Stimulated activated CD8-positive, alpha-beta memory T cell treated with anti-CD3 and anti-CD28 coated beads, Interleukin-4, amount 100 ng/mL, for 4 hours (primary cell): Measurements from ENCODE around the gene COMTD1.
"Not testable (repeated sequence)": the region's sequence is repeated elsewhere in the genome, so short reads cannot be mapped to it uniquely, and the experiment has no call there.

Source experiments
- DNase-seq, 2 donors: peaks; one replicate each; pipeline ENCODE4 v3.0.0-alpha.2; 2020; ENCODE audit warnings: low read depth in 2 of 2, low spot score in 1 of 2

The COMTD1 gene

DNA sequence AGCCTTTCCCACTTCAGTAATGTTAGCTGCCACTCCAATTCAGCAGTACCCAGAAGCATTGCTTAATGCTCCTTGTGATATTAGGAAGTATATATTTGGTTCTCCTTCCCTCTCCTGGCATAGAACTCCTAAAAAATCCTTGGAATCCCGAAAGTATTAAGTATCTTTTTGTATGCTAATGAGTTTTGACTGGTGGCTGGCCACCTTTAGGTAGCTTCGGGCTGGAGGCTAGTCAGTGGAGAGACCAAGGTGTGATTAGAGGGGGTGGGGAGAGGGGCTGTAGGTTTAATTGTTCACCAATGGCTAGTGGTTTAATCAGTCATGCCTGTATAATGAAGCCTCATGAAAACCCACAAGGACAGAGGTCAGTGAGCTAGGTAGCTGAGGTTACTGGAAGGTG, 12.2 kb downstream of the COMTD1 start:
- DNase-seq: no peak

DNA sequence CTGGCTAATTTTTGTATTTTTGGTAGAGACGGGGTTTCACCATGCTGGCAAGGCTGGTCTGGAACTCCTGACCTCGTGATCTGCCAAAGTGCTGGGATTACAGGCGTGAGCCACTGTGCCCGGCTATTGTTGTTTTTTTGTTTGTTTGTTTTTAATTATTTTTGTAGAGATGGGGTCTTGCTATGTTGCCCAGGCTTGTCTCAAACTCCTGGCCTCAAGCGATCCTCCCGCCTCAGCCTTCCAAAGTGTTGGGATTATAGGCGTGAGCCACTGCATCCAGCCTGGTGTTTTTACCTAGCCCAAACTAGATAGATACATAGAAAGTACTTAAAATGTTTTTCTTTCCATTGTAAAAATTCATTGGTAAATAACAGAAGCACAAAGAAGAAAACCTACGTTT, 14.3 kb downstream of the COMTD1 start:
- DNase-seq: not testable (repeated sequence)

DNA sequence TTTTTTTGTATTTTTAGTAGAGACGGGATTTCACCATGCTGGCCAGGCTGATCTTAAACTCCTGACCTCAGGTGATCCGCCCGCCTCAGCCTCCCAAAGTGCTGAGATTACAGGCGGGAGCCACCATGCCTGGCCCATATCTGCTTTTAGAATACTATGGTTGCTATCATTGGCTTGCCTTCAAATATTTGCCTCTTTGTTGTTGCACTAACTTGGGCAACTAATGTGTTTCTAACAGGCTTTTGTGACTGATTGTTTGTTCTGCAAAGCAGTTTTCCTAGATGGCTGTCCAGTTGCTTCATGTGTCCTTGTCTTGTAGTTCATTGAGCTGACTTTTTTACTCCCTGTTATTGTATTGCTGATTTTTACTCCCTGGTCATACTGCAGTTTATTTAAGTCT, 15.5 kb downstream of the COMTD1 start:
- DNase-seq: no peak

DNA sequence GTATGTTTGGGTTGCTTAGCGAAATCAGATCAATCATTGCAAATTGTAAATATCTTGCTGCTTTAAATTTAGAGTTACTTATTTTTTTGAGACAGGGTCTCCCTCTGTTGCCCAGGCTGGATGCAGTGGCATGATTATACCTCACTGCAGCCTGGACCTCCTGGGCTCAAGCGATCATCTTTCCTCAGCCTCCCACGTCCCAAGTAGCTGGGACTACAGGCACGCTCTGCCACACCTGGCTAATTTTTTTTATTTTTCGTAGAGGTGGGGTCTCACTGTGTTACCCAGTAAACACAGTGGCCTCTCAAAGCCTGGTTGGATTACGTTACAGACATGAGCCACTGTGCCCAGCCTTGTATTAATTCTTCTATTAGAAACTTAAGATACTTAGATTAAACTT, 23.4 kb downstream of the COMTD1 start:
- no peak for DNase-seq

DNA sequence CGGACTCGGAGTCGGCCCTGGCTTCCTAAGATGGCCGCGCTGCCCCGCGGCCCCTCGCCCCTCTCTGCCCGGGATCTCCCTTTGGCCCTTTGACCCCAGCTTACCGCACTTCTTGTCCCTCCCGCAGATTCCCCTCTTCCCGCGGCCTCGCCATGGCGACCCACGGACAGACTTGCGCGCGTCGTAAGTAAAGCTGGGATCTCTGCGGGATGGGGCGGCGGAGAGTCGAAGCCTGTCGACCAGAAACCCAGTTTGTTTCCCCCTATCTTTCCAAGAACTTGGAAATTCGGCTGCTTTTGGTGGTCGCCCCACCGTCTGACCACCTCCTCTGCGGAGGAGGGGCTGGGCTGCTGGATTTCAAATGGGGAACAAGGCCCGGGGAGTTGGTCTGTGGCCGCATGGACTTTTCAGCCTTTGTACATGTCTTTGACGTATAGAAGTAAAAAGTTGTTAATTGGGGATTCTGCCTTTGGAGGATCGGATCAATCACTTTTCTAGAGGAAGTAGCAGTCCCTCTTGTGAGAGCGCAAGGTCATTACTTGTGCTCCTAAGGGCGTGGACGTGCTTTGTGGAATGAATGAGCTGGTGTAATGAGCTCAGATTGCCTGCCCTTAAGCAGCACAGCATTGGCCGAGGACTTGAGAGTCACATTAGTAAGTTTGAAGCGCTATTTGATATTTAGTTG, 24.6 kb downstream of the COMTD1 start:
- DNase-seq: no peak

DNA sequence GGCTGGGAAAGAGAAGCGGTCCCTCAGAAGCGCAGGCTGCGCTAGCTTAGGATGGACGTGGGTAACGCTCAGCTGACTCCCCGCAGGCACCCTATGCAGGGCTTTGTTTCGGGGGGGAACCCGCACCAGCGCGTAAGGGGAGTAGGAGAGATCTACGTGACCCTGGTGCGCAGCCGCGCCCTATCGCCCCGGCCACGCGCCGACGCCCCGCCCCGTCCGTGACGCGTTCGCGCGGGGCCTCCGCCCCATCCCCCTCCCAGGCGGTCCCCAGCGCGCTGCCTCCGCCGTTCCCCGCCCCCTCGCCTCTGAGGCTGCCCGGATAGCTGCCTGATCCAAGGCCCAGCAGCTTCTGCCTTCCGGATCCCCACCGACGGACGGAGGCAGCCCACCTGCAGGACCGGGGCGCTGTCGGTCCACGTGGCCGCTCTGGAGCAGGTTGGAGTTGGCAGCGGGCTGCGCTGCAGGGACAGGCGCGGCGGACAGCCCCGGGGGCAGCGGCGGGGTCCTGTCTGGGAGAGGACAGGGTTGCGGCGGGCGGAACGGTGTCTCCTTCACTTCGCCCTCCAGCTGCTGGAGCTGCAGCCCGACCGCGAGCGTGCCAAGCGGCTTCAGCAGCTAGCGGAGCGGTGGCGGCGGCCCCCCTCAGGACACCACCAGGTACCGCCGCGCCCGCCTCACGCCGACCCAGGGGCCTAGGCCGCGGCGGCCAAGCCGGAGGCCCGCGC, 25.3 kb downstream of the COMTD1 start, which contains the start of gene VDAC2:
Gene VDAC2, plus strand, starts transcription at position 515 of the 725 bp plus-strand sequence. CDS start 363 bp downstream, outside the sequence.
- peak; percentile 85 to 90 for DNase-seq

DNA sequence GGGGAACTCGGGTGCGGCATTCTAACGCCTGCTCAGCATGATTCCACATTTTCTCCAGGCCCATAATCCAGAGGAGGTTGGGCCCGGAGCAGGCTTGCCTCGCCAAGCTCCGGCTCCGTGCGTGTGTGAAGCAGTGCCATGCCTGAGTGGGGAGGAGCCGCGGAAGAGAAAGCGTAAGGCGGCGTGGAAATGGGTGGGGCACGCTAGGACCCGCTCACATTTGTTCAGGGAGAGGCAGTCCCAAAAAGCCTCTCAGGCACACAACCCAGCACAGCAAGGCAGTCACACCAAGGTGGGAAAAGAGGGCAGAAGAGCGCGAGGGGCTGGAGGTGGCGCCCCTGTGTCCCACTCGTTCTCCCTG, 25.9 kb downstream of the COMTD1 start:
- peak; percentile 51 to 60 for DNase-seq

DNA sequence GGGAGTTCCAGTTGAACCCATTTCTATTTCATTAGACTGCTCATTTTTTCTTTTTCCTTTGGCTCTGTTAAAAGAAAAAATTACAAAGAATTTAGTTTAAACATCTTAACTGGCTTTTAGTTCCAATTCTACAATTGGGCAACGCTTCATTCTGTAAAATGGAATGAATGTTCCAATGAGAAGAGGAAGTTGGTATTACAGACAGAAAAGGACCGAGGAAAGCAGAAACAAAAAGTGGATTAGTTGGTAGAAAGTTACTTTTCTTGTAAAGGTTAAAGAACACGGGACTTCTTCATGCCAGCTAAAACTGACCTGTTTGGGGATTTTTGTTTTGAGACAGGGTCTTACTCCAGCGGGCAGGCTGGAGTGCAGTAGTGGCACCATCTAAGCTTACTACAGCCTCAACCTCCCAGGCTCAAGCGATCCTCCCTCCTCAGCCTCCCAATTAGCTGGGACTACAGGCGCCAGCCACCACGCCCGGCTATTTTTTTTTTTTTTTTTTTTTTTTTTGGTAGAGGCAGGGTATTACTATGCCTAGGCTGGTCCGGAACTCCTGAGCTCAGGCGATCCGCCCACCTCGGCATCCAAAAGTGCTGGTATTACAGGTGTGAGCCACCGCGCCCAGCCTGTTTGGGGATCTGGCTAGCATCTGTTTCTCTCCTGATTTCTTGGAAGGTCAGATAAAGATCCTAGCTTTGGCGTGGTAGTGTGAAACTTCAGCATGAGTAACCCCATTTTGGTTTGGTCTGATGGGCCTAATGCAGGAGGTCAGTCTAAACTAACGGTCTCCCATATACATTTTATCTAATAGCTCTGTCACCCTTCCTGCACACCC, 26.5 kb downstream of the COMTD1 start:
- no peak for DNase-seq

DNA sequence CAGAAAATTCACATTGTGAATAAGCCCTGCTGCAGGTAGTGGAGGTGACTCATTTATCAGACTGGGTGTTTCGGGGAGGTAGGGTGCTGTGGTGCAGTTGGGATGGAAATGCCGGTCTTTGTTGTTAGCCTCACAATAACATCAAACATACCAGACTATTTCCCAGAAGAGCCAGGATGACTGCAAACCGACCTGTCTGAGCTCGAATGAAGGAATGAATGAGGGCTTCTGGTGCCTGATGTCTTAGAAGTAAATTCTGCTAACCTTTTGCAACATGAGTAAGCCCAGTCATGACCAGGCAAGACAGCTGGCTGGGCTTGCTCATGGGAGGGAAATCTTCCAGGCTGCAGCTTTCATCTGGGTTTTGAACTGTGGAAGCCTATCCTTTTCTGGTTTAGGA, 27.6 kb downstream of the COMTD1 start:
- no peak for DNase-seq

DNA sequence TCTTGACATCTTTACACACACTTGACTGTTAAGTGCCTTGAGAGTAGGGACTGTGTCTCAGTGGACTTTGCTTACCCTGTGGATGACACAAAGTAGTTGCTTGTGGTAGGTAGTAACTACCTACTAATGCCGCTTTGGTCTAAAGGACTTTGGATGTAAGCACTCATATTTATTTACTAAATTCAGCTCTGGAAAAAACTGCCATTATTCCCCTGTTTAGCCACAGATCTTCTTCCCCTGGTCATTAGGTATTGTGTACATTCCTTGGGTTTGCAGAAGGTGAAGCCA, 28.0 kb downstream of the COMTD1 start:
- DNase-seq: no peak

DNA sequence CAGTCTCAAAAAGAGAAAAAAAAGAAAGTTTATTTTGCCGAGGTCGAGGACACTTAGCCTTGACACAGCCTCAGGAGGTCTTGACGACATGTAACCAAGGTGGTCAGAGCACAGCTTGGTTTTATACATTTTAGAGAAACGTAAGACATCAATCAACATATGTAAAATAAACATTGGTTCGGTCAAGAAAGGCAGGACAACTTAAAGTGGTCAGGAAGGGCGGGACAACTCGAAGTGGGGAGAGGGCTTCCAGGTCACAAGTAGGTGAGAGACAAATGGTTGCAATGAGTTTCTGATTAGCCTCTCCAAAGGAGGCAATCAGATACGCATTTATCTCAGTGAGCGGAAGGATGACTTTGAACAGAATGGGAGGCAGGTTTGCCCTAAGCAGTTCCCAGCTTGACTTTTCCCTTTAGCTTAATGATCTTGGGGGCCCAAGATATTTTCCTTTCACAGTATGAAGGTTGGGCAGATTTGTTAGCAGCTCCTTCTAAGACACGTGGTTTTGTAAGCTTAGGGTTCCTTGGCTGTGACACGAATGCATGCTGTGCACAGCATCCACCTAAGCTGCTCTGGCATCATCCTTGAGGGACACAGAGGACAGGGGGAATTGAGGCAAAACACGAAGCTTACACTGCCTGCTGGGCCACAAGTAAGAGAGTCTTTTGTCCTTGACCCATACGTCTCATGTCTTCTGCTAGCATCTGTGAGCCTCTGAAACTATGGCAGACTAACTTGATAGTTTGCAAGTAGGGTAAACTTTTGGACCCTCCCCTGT, 28.5 kb downstream of the COMTD1 start:
- no peak for DNase-seq

DNA sequence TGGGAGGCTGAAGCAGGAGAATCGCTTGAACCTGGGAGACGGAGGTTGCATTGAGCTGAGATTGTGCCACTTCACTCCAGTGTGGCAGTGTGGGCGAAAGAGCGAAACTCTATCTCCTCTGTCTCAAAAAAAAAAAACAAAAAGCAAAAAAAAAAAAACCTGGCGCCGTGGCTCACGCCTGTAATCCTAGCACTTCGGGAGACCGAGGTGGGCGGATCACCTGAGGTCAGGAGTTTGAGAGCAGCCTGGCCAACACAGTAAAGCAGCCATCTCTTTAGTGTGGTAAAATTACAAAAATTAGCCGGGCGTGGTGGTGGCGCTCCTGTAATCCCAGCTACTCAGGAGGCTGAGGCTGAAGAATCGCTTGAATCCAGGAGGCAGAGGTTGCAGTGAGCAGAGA, 29.1 kb downstream of the COMTD1 start:
- DNase-seq: not testable (repeated sequence)

DNA sequence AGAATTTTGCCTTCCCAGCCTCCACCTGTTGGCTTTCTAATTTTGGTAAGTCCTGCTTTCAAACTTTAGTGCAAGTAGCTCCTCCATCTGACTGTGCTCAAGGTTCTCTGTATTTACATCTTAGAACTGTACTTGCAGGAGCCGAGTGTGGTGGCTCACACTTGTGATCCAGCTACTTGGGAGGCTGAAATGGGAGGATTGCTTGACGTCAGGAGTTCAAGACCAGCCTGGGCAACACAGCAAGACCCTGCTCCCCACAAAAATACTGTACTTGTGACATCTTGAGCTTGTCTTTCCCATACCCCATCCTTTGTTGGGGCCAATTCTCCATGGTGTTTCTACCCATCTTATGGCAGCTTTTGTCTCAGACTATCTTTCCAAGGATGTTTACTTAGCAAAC, 29.8 kb downstream of the COMTD1 start:
- no peak for DNase-seq

DNA sequence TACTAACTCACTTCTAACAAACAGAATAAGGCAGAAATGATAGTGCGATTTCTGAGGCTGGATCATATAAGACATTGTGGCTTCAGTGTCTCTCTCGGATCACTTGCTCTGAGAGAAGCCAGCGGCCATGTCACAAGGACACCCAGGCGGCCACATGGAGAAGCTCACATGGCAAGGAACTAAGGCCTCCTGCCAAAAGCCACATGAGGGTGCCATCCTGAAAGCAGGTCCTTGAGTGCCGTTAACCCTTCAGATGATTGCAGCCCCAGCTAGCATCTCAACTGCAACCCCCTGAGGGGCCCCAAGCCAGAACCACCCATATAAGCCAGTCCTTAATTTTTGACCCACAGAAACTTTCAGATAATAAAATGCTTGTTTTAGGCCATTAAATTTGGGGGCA, 32.0 kb downstream of the COMTD1 start:
- no peak for DNase-seq

DNA sequence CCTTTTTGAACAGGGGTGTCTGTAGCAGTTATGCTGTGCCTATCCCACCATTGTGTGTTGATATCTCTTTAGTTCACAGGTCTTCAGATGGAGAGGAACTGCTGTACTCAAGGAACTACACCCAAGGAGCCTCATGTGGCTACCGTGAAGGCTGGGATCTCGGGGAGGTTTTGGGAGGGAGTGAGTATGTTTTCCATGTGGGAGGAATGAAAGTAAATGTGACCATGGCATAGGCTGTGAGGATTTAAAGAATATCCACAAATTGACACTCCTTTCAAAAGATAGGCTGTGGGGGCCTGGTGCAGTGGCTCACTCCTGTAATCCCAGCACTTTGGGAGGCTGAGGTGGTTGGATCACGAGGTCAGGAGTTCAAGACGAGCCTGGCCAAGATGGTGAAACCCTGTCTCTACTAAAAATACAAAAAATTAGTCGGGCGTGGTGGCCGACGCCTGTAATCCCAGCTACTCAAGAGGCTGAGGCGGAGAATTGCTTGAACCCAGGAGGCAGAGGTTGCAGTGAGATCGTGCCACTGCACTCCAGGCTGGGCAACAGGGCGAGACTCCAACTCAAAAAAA, 32.6 kb downstream of the COMTD1 start:
- not testable (repeated sequence) for DNase-seq

DNA sequence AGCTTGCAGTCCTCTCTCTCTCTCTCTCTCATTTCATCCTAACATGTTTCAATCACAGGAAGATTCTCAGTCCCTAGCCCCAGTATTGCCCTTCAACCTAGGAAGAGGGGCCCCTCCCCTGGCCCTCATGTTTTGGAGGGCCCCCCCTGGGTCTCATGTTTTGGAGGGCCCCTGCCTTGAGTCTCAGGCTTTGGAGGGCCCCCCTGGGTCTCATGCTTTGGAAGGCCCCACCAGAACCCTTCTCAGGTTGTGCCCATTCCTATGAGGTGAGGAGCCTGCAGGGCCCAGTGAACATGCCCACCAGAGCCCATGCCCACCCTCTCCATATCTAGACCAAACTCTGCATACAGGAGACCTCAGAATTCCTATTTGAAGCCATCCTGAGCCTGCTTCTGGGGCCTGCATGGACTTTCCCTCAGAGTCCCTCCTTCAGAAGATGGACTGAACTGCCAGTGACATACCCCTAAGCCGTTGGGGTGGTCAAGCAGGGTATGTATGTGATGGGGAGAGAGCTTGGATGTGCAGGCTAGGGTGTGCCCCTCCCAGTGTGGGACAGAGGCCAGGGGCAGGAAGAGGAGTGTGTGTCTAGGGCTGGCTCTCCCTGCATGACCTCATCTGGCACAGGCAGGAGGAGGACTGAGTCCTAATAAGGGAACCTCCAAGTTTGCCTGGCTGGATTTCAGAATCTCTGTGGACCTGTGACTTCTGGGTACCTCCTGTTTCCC, 33.3 kb downstream of the COMTD1 start:
- DNase-seq: no peak

DNA sequence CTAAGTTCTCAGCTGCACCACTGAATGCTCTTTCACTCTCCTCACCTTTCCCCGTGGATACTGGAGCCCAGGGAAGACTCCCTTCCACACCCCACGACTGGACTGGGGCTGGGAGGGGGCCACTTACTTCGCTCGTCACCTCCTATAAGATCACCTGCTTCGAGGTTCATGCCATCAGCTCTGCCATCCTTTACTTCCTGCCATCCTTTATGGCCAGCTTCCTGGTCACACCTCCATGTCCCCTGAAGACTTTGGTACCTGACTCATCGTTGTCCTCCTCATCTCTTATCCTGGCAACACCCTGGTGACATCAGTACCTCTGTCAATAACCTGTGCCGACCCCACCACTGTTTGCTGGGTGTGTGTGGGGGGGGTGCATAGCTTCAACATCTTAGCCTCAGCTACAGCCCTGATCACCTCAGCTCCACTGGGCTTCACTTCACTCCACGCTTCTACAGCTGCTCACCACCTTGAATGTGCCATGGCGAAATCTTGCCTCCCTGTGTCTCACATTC, 33.9 kb downstream of the COMTD1 start:
- no peak for DNase-seq

DNA sequence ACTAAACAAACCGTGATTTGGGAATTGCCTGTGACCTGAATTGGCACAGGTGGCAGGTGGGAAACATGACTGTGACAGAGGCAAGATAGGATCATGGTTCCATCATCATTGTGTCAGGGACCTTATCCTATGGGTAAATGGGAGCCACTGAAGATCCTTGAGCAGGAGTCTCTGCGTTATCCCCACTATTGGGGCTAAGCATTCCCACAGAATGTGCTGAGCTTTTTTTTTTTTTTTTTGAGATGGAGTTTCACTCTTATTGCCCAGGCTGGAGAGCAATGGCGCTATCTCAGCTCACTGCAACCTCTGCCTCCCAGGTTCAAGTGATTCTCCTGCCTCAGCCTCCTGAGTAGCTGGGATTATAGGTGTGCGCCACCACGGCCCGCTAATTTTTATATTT, 35.8 kb downstream of the COMTD1 start:
- DNase-seq: not testable (repeated sequence)

DNA sequence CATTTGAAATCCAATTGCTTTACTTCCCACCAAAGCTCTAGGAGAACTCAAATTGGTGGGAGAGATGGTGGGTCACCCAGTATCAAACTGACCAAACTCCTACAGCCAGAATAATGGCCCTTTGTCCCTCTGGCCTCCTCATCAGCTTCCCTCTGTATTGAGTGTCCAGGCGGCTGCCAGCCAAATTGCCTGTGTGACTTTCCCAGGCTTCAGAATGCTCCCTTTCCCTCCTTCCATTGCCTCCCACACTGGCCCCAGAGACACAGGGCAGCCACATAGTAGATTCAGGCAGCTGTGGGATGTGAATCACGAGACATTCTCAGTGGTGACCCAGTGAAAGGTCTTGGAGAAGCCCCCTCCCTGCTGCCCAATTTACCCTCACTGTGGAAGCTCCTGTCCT, 37.9 kb downstream of the COMTD1 start:
- no peak for DNase-seq

DNA sequence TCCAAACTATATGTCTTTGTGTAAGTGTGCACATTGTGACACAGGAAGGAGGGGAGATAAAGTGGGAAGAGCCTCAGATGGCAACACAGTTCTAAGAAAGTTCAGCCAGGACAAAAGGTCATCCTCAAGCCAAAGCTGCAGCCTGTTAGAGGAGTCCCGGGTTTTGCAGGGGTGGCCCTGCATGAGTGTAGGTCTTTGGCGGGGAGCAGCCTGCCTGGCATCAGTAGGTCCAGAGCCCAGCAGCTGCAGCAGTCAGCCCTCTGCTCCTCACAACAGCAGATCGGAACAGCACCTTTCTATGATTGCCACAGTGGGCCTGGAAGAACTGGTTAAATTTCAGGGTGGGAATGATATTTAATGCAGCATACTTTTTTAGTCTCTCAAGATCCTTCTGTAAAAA, 38.7 kb downstream of the COMTD1 start:
- no peak for DNase-seq
